Measurements from ENCODE around the gene EBF4. TPM values are rescaled to one million over a fixed set of nuclear protein-coding genes. Genes with fewer than 3 reads are reported as not detected.

The EBF4 gene
- total RNA-seq, 1 donor, result 0.09 TPM

DNA sequence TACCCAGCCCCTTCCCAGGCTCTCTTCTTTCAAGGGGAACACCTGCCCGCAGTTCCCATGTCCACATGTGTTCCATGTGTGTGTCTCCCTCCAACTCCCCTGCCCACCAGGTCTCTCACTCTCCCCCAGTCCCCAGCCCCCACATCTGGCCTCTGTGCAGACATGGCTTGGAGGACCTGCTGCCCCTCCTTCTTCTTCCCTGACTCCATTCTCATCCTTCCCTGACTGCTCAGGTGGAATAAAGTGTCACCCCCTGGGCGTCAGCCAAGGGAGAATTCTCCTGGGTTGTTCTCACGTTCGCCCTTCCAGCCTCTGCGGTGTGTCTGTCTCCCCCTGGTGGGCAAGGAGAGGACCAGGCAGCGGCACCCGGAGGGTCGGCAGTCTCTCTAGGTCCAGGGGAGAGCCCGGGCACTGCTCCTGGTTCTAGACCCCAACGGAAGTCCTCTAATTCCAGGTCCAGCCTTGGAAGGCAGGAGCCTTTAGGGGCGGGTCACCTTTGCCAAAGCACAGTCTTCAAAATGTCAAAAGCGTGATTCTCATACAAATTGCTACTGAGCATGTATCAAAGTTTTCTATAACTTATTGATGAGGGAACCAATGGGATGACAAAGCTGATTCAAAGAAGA lies 50.5 kb downstream of the EBF4 start:
- peak; percentile 47 for DNase-seq (ENCODE audit: low read depth)
- TF ChIP-seq, protein P1, sequence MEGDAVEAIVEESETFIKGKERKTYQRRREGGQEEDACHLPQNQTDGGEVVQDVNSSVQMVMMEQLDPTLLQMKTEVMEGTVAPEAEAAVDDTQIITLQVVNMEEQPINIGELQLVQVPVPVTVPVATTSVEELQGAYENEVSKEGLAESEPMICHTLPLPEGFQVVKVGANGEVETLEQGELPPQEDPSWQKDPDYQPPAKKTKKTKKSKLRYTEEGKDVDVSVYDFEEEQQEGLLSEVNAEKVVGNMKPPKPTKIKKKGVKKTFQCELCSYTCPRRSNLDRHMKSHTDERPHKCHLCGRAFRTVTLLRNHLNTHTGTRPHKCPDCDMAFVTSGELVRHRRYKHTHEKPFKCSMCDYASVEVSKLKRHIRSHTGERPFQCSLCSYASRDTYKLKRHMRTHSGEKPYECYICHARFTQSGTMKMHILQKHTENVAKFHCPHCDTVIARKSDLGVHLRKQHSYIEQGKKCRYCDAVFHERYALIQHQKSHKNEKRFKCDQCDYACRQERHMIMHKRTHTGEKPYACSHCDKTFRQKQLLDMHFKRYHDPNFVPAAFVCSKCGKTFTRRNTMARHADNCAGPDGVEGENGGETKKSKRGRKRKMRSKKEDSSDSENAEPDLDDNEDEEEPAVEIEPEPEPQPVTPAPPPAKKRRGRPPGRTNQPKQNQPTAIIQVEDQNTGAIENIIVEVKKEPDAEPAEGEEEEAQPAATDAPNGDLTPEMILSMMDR (IDR thresholded peaks at IDR 0.05; ENCODE audit: insufficient read depth, low read length), result peak; percentile 90
- H3K4me3 ChIP-seq (ENCODE audit: low read depth, low read length), result no peak overlapping the region

DNA sequence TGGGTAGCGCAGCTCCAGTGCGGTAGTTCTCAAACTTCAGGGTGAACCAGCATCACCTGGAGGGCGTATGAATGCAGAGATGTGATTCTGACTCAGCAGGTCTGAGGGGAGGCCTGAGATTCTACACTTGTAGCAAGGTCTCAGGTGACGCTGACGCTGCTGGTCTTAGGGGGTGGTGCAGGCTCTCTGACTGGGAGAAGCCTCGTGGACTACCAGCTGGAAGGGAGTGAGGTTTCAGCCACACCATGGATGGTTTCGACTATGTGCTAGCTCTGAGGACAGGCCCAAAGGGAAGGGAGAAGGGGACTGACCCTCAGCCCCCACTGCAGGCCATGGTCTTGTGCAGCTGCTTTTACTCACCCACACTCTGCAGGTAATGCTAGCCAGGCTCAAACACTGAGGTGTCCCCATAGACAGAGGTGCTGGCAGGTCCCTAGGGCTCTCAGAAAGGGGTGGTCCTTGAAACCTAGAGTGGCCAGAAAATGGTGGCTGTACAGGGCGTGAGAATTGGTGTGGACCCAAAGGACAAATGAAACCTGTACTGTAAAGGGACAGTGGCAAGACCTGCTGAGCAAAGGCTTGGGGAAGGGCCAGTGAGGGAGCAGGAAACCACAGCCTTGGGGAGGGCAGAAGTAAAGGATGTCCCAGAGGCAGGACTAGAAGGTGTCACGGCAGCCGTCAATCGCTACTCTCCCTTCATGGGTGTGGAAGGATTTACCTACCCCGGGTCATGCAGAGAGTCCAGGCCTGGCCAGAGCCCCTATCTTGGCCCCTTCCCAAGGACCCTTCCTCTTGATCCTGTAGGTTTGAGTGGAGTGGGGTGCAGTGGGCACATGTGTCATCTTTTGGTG lies 52.7 kb downstream of the EBF4 start:
- H3K4me3 ChIP-seq (ENCODE audit: low read depth, low read length), result no peak overlapping the region
- TF ChIP-seq, protein P1 (IDR thresholded peaks at IDR 0.05; ENCODE audit: insufficient read depth, low read length), result no peak
- no peak for DNase-seq (ENCODE audit: low read depth)

DNA sequence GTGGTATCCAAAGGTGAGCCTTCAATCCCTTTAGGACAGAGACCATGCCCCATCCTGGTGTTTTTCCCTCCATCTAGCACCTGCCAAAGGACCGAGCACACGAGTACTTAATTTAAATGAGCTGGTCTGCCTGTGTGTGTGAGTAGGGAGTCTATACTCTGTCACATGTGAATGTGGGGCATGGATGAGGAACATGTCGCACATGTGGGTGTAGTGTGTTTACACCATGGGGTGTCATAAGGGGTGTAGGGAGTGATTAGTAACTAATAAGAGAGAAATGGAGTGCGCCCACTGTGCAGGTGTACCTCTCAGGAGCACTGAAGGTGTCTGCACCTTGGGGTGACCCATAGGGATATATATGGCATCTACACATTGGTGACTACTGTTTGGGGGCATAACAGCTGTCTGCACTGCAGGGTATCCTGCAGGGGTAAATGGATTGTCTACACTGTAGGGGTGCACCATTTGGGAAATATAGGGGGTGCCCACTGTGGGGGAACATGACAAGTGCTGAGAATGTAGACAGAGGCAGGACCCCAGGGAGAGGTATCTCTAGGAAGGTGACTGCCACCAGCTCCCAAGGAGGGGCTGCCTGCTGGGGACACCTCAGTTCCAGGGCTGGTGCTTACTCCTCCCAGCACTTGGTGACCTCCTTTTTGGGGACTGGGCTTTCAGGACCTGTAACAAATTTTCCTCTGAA lies 53.5 kb downstream of the EBF4 start:
- no peak overlapping the region for H3K4me3 ChIP-seq (ENCODE audit: low read depth, low read length)
- DNase-seq (ENCODE audit: low read depth), result no peak
- TF ChIP-seq, protein P1 (IDR thresholded peaks at IDR 0.05; ENCODE audit: insufficient read depth, low read length), result no peak

DNA sequence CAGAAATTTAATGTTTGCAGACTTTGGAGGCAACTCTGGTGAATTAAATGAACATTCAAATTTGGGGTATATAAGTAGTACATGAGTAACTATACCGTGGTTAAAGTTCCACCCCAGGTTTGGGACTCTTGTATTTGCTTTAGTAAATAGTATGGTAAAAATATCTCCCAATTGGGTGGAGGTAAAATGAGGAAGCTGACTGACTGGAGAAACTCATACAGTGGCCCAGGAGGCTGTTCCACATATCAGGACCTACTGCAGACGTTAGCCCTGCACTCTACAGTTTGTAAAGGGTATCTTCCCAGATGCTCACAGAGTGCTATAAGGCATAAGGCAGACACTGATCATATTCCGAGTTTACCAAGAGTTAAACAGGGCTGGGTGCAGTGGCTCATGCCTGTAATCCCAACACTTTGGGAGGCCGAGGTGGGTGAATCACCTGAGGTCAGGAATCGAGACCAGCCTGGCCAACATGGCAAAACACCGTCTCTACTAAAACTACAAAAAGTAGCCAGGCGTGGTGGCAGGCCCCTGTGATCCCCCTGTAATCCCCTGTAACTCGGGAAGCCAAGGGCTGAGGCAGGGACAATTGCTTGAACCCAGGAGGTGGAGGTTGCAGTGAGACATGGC lies 54.2 kb downstream of the EBF4 start:
- TF ChIP-seq, protein P1 (IDR thresholded peaks at IDR 0.05; ENCODE audit: insufficient read depth, low read length), result no peak
- DNase-seq (ENCODE audit: low read depth), result no peak

DNA sequence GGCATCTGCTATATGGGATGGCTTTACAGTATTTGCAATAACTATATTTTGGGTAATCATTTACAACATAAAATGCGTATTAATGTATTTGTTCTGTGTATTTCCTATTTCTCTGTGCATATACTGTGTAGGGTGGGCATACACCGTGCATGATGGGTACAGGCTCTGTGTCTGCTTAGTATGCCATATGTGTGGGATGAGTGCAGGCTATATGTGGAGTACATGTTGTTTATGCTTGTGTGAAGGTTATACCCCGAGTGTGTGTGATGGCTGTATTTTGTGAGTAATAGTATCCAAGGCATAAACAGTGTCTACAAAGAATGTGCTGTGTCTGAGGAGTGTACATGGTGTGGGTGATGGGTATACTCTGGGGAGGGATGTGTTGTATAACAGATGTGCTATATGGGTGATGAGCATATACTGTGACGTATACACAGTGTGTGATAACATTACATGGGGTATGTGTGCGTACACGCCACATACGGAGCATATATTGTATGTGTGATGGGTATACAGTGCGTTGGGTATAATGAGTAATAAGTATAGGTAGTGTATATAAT lies 55.2 kb downstream of the EBF4 start:
- H3K4me3 ChIP-seq (ENCODE audit: low read depth, low read length), result no peak overlapping the region
- DNase-seq (ENCODE audit: low read depth), result no peak
- TF ChIP-seq, protein P1 (IDR thresholded peaks at IDR 0.05; ENCODE audit: insufficient read depth, low read length), result no peak

More for the DNA sequence above, 54.2 kb downstream of the EBF4 start:
- H3K4me3 ChIP-seq (ENCODE audit: low read depth, low read length), result no peak overlapping the region

Data from fibroblast of the aortic adventitia (primary cell).